ENCODE data around the gene PEX14.

PEX14 gene

GRCh38 chr1:10525208-10525607, 50.5 kb downstream of the PEX14 start:
- Histone ChIP-seq H3K9ac (ENCODE audit: low read length) (no peak overlapping the region), H3K4me2 (ENCODE audit: low read depth, low read length, poor library complexity, severe bottlenecking) (no peak overlapping the region), H3K27me3 (ENCODE audit: low read length) (no peaks in the 10 kb centered on the region), H3K27ac (ENCODE audit: low read depth, low read length) (no peak overlapping the region), H3F3A (ENCODE audit: insufficient read depth) (no peaks in the 10 kb centered on the region), H3K36me3 (ENCODE audit: low read length) (no peaks in the 10 kb centered on the region), H4K20me1 (ENCODE audit: low read depth, low read length) (no peaks in the 10 kb centered on the region), H3K9me2 (replicated peaks; ENCODE audit: insufficient read depth, low read length) (no peaks in the 10 kb centered on the region), H2AFZ (ENCODE audit: low read depth, low read length, severe bottlenecking) (no peak overlapping the region), H3K9me3 (ENCODE audit: insufficient read depth, low read length) (no peaks in the 10 kb centered on the region), H3K79me2 (ENCODE audit: insufficient read depth, low read length) (no peaks in the 10 kb centered on the region), H3K4me3 (ENCODE audit: insufficient read depth, low read length, poor library complexity, severe bottlenecking) (no peak overlapping the region)
- no peak for TF ChIP-seq CTCF (IDR thresholded peaks at IDR 0.05; ENCODE audit: insufficient read depth, low read length, poor library complexity, severe bottlenecking)
- TF ChIP-seq EZH2phosphoT487 (conservative IDR thresholded peaks at IDR 0.05; ENCODE audit: low read length), result no peak

GRCh38 chr1:10528066-10529014, 53.6 kb downstream of the PEX14 start:
- no peak overlapping the region for H3K27ac ChIP-seq (ENCODE audit: low read depth, low read length)
- H2AFZ ChIP-seq (ENCODE audit: low read depth, low read length, severe bottlenecking), result no peak overlapping the region

GRCh38 chr1:10529091-10529490, 54.3 kb downstream of the PEX14 start:
- Histone ChIP-seq H3K79me2 (ENCODE audit: insufficient read depth, low read length) (no peaks in the 10 kb centered on the region), H3K27me3 (ENCODE audit: low read length) (no peaks in the 10 kb centered on the region), H3K4me3 (ENCODE audit: insufficient read depth, low read length, poor library complexity, severe bottlenecking) (no peak overlapping the region), H3F3A (ENCODE audit: insufficient read depth) (no peaks in the 10 kb centered on the region), H3K27ac (ENCODE audit: low read depth, low read length) (no peak overlapping the region), H3K9me3 (ENCODE audit: insufficient read depth, low read length) (no peaks in the 10 kb centered on the region), H2AFZ (ENCODE audit: low read depth, low read length, severe bottlenecking) (no peak overlapping the region), H4K20me1 (ENCODE audit: low read depth, low read length) (no peaks in the 10 kb centered on the region), H3K4me2 (ENCODE audit: low read depth, low read length, poor library complexity, severe bottlenecking) (no peak overlapping the region), H3K9ac (ENCODE audit: low read length) (no peak overlapping the region), H3K9me2 (replicated peaks; ENCODE audit: insufficient read depth, low read length) (no peaks in the 10 kb centered on the region), H3K36me3 (ENCODE audit: low read length) (no peaks in the 10 kb centered on the region)
- no peak for TF ChIP-seq CTCF (IDR thresholded peaks at IDR 0.05; ENCODE audit: insufficient read depth, low read length, poor library complexity, severe bottlenecking)
- no peak for TF ChIP-seq EZH2phosphoT487 (conservative IDR thresholded peaks at IDR 0.05; ENCODE audit: low read length)

More at GRCh38 chr1:10528066-10529014, 53.6 kb downstream of the PEX14 start:
- no peak overlapping the region for H3K9ac ChIP-seq (ENCODE audit: low read length)
- H3K4me3 ChIP-seq (ENCODE audit: insufficient read depth, low read length, poor library complexity, severe bottlenecking), result no peak overlapping the region
- H3K9me2 ChIP-seq (replicated peaks; ENCODE audit: insufficient read depth, low read length), result no peaks in the 10 kb centered on the region
- no peaks in the 10 kb centered on the region for H3K9me3 ChIP-seq (ENCODE audit: insufficient read depth, low read length)
- no peak overlapping the region for H3K4me2 ChIP-seq (ENCODE audit: low read depth, low read length, poor library complexity, severe bottlenecking)
- H4K20me1 ChIP-seq (ENCODE audit: low read depth, low read length), result no peaks in the 10 kb centered on the region
- no peaks in the 10 kb centered on the region for H3K27me3 ChIP-seq (ENCODE audit: low read length)
- no peaks in the 10 kb centered on the region for H3F3A ChIP-seq (ENCODE audit: insufficient read depth)
- TF ChIP-seq CTCF (IDR thresholded peaks at IDR 0.05; ENCODE audit: insufficient read depth, low read length, poor library complexity, severe bottlenecking), result no peak
- no peak for TF ChIP-seq EZH2phosphoT487 (conservative IDR thresholded peaks at IDR 0.05; ENCODE audit: low read length)
- H3K79me2 ChIP-seq (ENCODE audit: insufficient read depth, low read length), result no peaks in the 10 kb centered on the region
- H3K36me3 ChIP-seq (ENCODE audit: low read length), result no peaks in the 10 kb centered on the region
